Endothelial cell of umbilical vein (primary cell): ENCODE measurements around the gene LRFN2. TPM values are rescaled to one million over a fixed set of nuclear protein-coding genes. Genes with fewer than 3 reads are reported as not detected.

Experiments
- BruUV-seq: library from RNA; stranded (reverse); fragments of 400-500 nt; replicated peaks from 2 replicates; lab custom pipeline; 2021; lab: Mats Ljungman, UMichigan
- CTCF ChIA-PET: fragments of 300-600, 350-600 bp; sonication (Branson Sonifier 250); formaldehyde crosslinking; loops from one replicate; lab custom pipeline; 2021; ENCODE audit warnings: antibody characterized with exemption, inconsistent platforms; lab: Charles Lee
- POLR2A ChIA-PET: fragments of 300-600, 350-600 bp; sonication (Branson Sonifier 250); formaldehyde crosslinking; loops from one replicate; lab custom pipeline; 2021; ENCODE audit warnings: antibody characterized with exemption, inconsistent platforms; lab: Charles Lee
- DNase-seq: peaks from one replicate; pipeline ENCODE4 v3.0.0-alpha.2; 2011; ENCODE audit warnings: low read depth, low spot score
- FAIRE-seq: peaks from 2 replicates; lab custom pipeline; 2011; peaks lifted over from hg19 to GRCh38; lab: Jason Lieb, UNC
- H2AFZ ChIP-seq: 2 replicates; pipeline ENCODE4 v1.6.0; 2012; ENCODE audit warnings: low read depth, low read length, control low read depth, inconsistent platforms
- H3K27ac ChIP-seq: 2 replicates; pipeline ENCODE4 v1.5.1; 2011; ENCODE audit warnings: low read depth, mild to moderate bottlenecking, control low read depth, low read length, moderate library complexity; ENCODE audit not compliant: insufficient read depth
- H3K27me3 ChIP-seq, 2 experiments: 2 replicates each; pipeline versions ENCODE4 v1.6.0 to v1.6.1; 2011; ENCODE audit warnings: low read length in 2 of 2, mixed read lengths in 1 of 2; ENCODE audit not compliant: control insufficient read depth in 2 of 2, insufficient read depth in 2 of 2
- H3K36me3 ChIP-seq, 2 experiments: 2 replicates in 1 of 2; 3 replicates in 1 of 2; pipeline ENCODE4 v1.5.1; 2011; ENCODE audit warnings: low read length in 2 of 2, mild to moderate bottlenecking in 1 of 2, moderate library complexity in 1 of 2; ENCODE audit not compliant: control insufficient read depth in 2 of 2, insufficient read depth in 2 of 2; ENCODE audit errors: extremely low read depth in 1 of 2
- H3K4me1 ChIP-seq: 3 replicates; pipeline ENCODE4 v1.5.1; 2011; ENCODE audit warnings: mild to moderate bottlenecking, low read length; ENCODE audit not compliant: control insufficient read depth, insufficient read depth; ENCODE audit errors: extremely low read depth
- H3K4me2 ChIP-seq: 2 replicates; pipeline ENCODE4 v1.6.1; 2011; ENCODE audit warnings: low read length, control low read depth, mixed read lengths; ENCODE audit not compliant: insufficient read depth
- H3K4me3 ChIP-seq, 3 experiments: fragments of 200-600 bp in 1 of 3; sonication (generic), shearing (Covaris generic) in 1 of 3; replicated peaks in 1 of 3; 2 replicates each; pipeline ENCODE4 v1.5.1; 2011 to 2016; ENCODE audit warnings: control low read depth in 3 of 3, low read length in 3 of 3, mild to moderate bottlenecking in 2 of 3, inconsistent platforms in 1 of 3, low read depth in 1 of 3, moderate library complexity in 1 of 3; ENCODE audit not compliant: insufficient read depth in 1 of 3
- H3K79me2 ChIP-seq: 2 replicates; pipeline ENCODE4 v1.6.0; 2012; ENCODE audit warnings: low read length, inconsistent platforms; ENCODE audit not compliant: control insufficient read depth, insufficient read depth
- H3K9ac ChIP-seq: replicated peaks from 2 replicates; pipeline ENCODE3; 2011; ENCODE audit warnings: low read length, control low read depth; ENCODE audit not compliant: insufficient read depth; ENCODE audit errors: extremely low read depth
- H3K9me1 ChIP-seq: replicated peaks from 3 replicates; pipeline ENCODE4 v1.6.0; 2011; ENCODE audit warnings: mild to moderate bottlenecking, low read length; ENCODE audit not compliant: control insufficient read depth, insufficient read depth; ENCODE audit errors: extremely low read depth
- H3K9me3 ChIP-seq: replicated peaks from 2 replicates; pipeline ENCODE4 v1.5.1; 2012; ENCODE audit warnings: low read length, inconsistent platforms; ENCODE audit not compliant: control insufficient read depth, insufficient read depth
- H4K20me1 ChIP-seq: replicated peaks from 2 replicates; pipeline ENCODE3; 2011; ENCODE audit warnings: mild to moderate bottlenecking, low read length; ENCODE audit not compliant: control insufficient read depth, insufficient read depth; ENCODE audit errors: extremely low read depth
- EZH2 ChIP-seq: IDR thresholded peaks from 2 replicates; pipeline ENCODE4 v1.6.1; 2012; ENCODE audit warnings: borderline replicate concordance, low read depth, mild to moderate bottlenecking, moderate library complexity, low read length, inconsistent platforms; ENCODE audit not compliant: severe bottlenecking
- FOS ChIP-seq: IDR thresholded peaks from 2 replicates; pipeline ENCODE4 v1.6.1; 2011; ENCODE audit warnings: mild to moderate bottlenecking, low read length, moderate library complexity, borderline replicate concordance; ENCODE audit not compliant: insufficient read depth
- GATA2 ChIP-seq: IDR thresholded peaks from 2 replicates; pipeline ENCODE4 v1.7.0; 2011; ENCODE audit warnings: low read depth, mild to moderate bottlenecking, moderate library complexity, mixed read lengths, low read length; ENCODE audit not compliant: insufficient read length, insufficient read depth
- JUN ChIP-seq: IDR thresholded peaks from 2 replicates; pipeline ENCODE4 v1.6.1; 2011; ENCODE audit warnings: borderline replicate concordance, low read depth; ENCODE audit not compliant: insufficient read length, insufficient read depth
- MAX ChIP-seq: IDR thresholded peaks from 2 replicates; pipeline ENCODE4 v1.6.1; 2011; ENCODE audit not compliant: insufficient read depth, insufficient read length
- MYC ChIP-seq: IDR thresholded peaks from one replicate; pipeline ENCODE4 v1.6.1; 2011; ENCODE audit warnings: mild to moderate bottlenecking, low read depth, low read length
- POLR2A ChIP-seq: IDR thresholded peaks from 2 replicates; pipeline ENCODE4 v1.6.1; 2012; ENCODE audit warnings: low read depth, mild to moderate bottlenecking, control low read depth, low read length
- POLR2AphosphoS5 ChIP-seq: IDR thresholded peaks from 2 replicates; pipeline ENCODE4 v1.6.1; 2012; ENCODE audit warnings: low read depth, mild to moderate bottlenecking, control low read depth, low read length, moderate library complexity; ENCODE audit not compliant: insufficient read depth
- dilution Hi-C: fragments of 300-500 bp; cut with MboI; formaldehyde crosslinking; loops from one replicate; pipeline ENCODE4 v1.15.0; 2019; ENCODE audit warnings: low sequenced_read_pairs; ENCODE audit not compliant: extremely low pct_ligation_motif_present
- intact Hi-C: fragments of 100-400 bp; cut with micrococcal nuclease; formaldehyde crosslinking; loops from one replicate; pipeline ENCODE4 v1.10.0; 2022
- polyA plus RNA-seq, 4 experiments: library from polyadenylated mRNA; depleted of rRNA in 3 of 4; stranded (reverse) in 3 of 4; unstranded in 1 of 4; fragments of >200 nt; gene quantifications; 2 replicates each; pipeline versions ENCODE4 v1.2.1 to v1.2.3, GENCODE V29; 2011 to 2012; ENCODE audit warnings: missing spikeins in 1 of 4
- total RNA-seq: library from RNA; stranded (reverse); gene quantifications from 2 replicates; pipeline ENCODE4 v1.2.3, GENCODE V29; 2021
- TF ChIP-seq, protein P1 (sequence below), 2 donors: IDR thresholded peaks; 1 replicate in 1 of 2; 2 replicates in 1 of 2; pipeline ENCODE4 v1.5.1; 2011; ENCODE audit warnings: low read length in 2 of 2, mild to moderate bottlenecking in 2 of 2, moderate library complexity in 2 of 2, control low read depth in 1 of 2, inconsistent platforms in 1 of 2, low read depth in 1 of 2; ENCODE audit not compliant: insufficient read depth in 1 of 2; ENCODE audit errors: extremely low read depth in 1 of 2

The LRFN2 gene
- total and polyA plus RNA-seq, 2 donors (not counting 3 experiments of a cell fraction or from before 2014, with no cell fraction given), result not detected

DNA sequence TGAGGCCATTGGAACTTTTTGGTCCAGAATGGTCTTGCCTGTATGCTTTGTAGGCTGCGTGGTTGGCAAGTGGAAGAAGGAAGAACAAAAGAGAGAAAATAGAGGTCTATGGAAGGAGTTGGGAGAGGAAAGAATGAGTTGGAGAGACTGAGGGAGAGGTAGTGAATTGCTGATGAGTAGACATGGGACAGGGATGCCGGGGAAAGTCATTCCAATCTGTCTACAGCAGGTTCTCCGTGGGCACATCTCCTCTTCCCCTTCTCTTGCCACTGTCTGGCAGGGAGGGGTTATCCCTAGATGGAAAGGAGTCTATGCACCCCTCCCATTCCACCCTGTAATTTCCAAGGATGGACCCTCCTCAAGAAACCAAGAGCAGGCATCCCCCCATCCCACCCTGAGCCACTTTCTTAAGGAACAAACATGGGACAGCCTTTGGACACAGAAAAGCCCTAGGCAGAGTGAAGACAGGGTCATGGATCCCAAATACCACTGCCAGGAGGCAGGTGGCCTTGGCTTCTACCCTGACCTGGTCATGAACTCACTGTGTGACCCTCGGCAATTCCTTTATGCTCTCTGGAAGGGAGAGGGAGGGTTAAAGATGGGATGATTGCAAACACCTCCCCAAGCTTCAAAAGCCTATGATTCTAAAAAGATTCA is 196.9 kb downstream of the LRFN2 start:
- H2AFZ ChIP-seq, result no peak overlapping the region
- CTCF ChIA-PET, result no interaction called here
- POLR2A ChIA-PET, result no interaction called here
- H4K20me1 ChIP-seq, result no peaks in the 10 kb centered on the region
- TF ChIP-seq MYC, result no peak
- TF ChIP-seq EZH2, result no peak
- TF ChIP-seq POLR2A, result no peak
- TF ChIP-seq GATA2, result no peak
- no peak for TF ChIP-seq JUN
- TF ChIP-seq, protein P1, sequence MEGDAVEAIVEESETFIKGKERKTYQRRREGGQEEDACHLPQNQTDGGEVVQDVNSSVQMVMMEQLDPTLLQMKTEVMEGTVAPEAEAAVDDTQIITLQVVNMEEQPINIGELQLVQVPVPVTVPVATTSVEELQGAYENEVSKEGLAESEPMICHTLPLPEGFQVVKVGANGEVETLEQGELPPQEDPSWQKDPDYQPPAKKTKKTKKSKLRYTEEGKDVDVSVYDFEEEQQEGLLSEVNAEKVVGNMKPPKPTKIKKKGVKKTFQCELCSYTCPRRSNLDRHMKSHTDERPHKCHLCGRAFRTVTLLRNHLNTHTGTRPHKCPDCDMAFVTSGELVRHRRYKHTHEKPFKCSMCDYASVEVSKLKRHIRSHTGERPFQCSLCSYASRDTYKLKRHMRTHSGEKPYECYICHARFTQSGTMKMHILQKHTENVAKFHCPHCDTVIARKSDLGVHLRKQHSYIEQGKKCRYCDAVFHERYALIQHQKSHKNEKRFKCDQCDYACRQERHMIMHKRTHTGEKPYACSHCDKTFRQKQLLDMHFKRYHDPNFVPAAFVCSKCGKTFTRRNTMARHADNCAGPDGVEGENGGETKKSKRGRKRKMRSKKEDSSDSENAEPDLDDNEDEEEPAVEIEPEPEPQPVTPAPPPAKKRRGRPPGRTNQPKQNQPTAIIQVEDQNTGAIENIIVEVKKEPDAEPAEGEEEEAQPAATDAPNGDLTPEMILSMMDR (IDR thresholded peaks at IDR 0.05; ENCODE audit: extremely low read depth in 1 of 2, insufficient read depth in 1 of 2, low read depth in 1 of 2, low read length in 2 of 2), result no peak
- no peak for TF ChIP-seq MAX
- no peak for TF ChIP-seq POLR2AphosphoS5
- no peak for TF ChIP-seq FOS
- H3K9me1 ChIP-seq, result no peaks in the 10 kb centered on the region
- DNase-seq (no peak), FAIRE-seq (no peak)
- intact Hi-C loops, result no loop called here
- no peaks in the 10 kb centered on the region for H3K36me3 ChIP-seq
- no peaks in the 10 kb centered on the region for H3K27me3 ChIP-seq
- H3K4me1 ChIP-seq, result no peaks in the 10 kb centered on the region
- BruUV-seq, result no TSS peak
- H3K4me3 ChIP-seq, result no peak overlapping the region
- H3K79me2 ChIP-seq, result no peaks in the 10 kb centered on the region
- no peak overlapping the region for H3K4me2 ChIP-seq
- dilution Hi-C loops, result no loop called here
- no peaks in the 10 kb centered on the region for H3K9me3 ChIP-seq
- no peak overlapping the region for H3K9ac ChIP-seq
- no peak overlapping the region for H3K27ac ChIP-seq
